Osteocyte (in vitro differentiated cells): Measurements from ENCODE around the gene NUP42. TPM values are rescaled to one million over a fixed set of nuclear protein-coding genes. Genes with fewer than 3 reads are reported as not detected.

Source experiments
- DNase-seq: peaks from one replicate; pipeline ENCODE4 v3.0.0; 2021; ENCODE audit warnings: mixed read lengths; ENCODE audit not compliant: unreplicated experiment; ENCODE audit errors: extremely low spot score
- H3K27ac Mint-ChIP-seq: one replicate; pipeline ENCODE4 v1.8.0; 2021; ENCODE audit warnings: mild to moderate bottlenecking, mixed read lengths; ENCODE audit not compliant: unreplicated experiment
- H3K27me3 Mint-ChIP-seq: one replicate; pipeline ENCODE4 v1.8.0; 2021; ENCODE audit warnings: mixed read lengths; ENCODE audit not compliant: unreplicated experiment
- H3K36me3 Mint-ChIP-seq: one replicate; pipeline ENCODE4 v1.8.0; 2021; ENCODE audit warnings: mixed read lengths; ENCODE audit not compliant: unreplicated experiment
- H3K4me1 Mint-ChIP-seq: one replicate; pipeline ENCODE4 v1.8.0; 2021; ENCODE audit warnings: mixed read lengths; ENCODE audit not compliant: unreplicated experiment
- H3K4me3 Mint-ChIP-seq: one replicate; pipeline ENCODE4 v1.8.0; 2021; ENCODE audit warnings: mild to moderate bottlenecking, moderate library complexity, mixed read lengths; ENCODE audit not compliant: unreplicated experiment
- H3K9me3 Mint-ChIP-seq: one replicate; pipeline ENCODE4 v1.8.0; 2021; ENCODE audit warnings: mixed read lengths; ENCODE audit not compliant: unreplicated experiment
- CTCF ChIP-seq: fragments of 200-600 bp; sonication (generic); IDR thresholded peaks from 2 replicates; pipeline ENCODE4 v1.5.0; 2021; ENCODE audit warnings: antibody characterized with exemption, mild to moderate bottlenecking, moderate library complexity
- total RNA-seq: library from RNA; stranded (reverse); gene quantifications from 2 replicates; pipeline ENCODE4 v1.2.1, GENCODE V29; 2021

The NUP42 gene
- total RNA-seq, 1 donor from 2014 or later, result 27.0 TPM

- Mint-ChIP-seq H3K27ac (no peak overlapping the region), H3K4me1 (no peaks in the 10 kb centered on the region), H3K27me3 (no peaks in the 10 kb centered on the region), H3K9me3 (no peaks in the 10 kb centered on the region), H3K4me3 (no peak overlapping the region), H3K36me3 (peaks cover 33% of the 10 kb centered on the region)
- DNase-seq, result no peak
- no peak for TF ChIP-seq CTCF
Observed at GRCh38 chr7:23157679-23158078, 24.2 kb upstream of the NUP42 start.

- Mint-ChIP-seq H3K4me3 (no peak overlapping the region), H3K9me3 (no peaks in the 10 kb centered on the region), H3K27ac (no peak overlapping the region), H3K36me3 (peaks cover 31% of the 10 kb centered on the region), H3K27me3 (no peaks in the 10 kb centered on the region), H3K4me1 (no peaks in the 10 kb centered on the region)
- no peak for TF ChIP-seq CTCF
- DNase-seq, result no peak
Observed at GRCh38 chr7:23158546-23158945, 23.3 kb upstream of the NUP42 start.

- TF ChIP-seq CTCF, result no peak
- no peaks in the 10 kb centered on the region for H3K4me1 Mint-ChIP-seq
- DNase-seq, result no peak
- H3K27ac Mint-ChIP-seq, result no peak overlapping the region
- H3K27me3 Mint-ChIP-seq, result no peaks in the 10 kb centered on the region
- H3K9me3 Mint-ChIP-seq, result no peaks in the 10 kb centered on the region
- H3K4me3 Mint-ChIP-seq, result no peak overlapping the region
- H3K36me3 Mint-ChIP-seq, result peaks cover 18% of the 10 kb centered on the region
Observed at GRCh38 chr7:23161482-23161881, 20.4 kb upstream of the NUP42 start.

GRCh38 chr7:23164846-23165245 lies 17.0 kb upstream of the NUP42 start:
- no peak overlapping the region for H3K4me3 Mint-ChIP-seq
- DNase-seq, result no peak
- H3K27me3 Mint-ChIP-seq, result no peaks in the 10 kb centered on the region
- peaks cover 3% of the 10 kb centered on the region for H3K36me3 Mint-ChIP-seq
- TF ChIP-seq CTCF, result no peak
- H3K4me1 Mint-ChIP-seq, result no peaks in the 10 kb centered on the region
- no peaks in the 10 kb centered on the region for H3K9me3 Mint-ChIP-seq
- no peak overlapping the region for H3K27ac Mint-ChIP-seq

- Mint-ChIP-seq H3K4me1 (no peaks in the 10 kb centered on the region), H3K27me3 (no peaks in the 10 kb centered on the region), H3K36me3 (peaks cover 6% of the 10 kb centered on the region), H3K9me3 (no peaks in the 10 kb centered on the region), H3K4me3 (no peak overlapping the region), H3K27ac (no peak overlapping the region)
- DNase-seq, result no peak
- no peak for TF ChIP-seq CTCF
Observed at GRCh38 chr7:23165316-23165715, 16.5 kb upstream of the NUP42 start.
